Left lung (tissue), 10 donors: ENCODE data around the gene CTAGE4. TPM values are rescaled to one million over a fixed set of nuclear protein-coding genes. Genes with fewer than 3 reads are reported as not detected.
"Not testable (repeated sequence)": the region's sequence is repeated elsewhere in the genome, so short reads cannot be mapped to it uniquely, and the experiment has no call there.

Source experiments
- ATAC-seq: fragments of 200-7000 bp; cut with Tn5 transposase; one replicate; pipeline ENCODE4 v1.9.1; 2020; ENCODE audit warnings: moderate library complexity
- DNase-seq, 4 donors: peaks; one replicate each; pipeline ENCODE4 v3.0.0-alpha.2; 2013 to 2020
- H3K27ac ChIP-seq, 2 donors: fragments of 200-600 bp; sonication (generic) in 1 of 2; one replicate each; pipeline versions ENCODE4 v1.5.0 to v1.8.0; 2020 to 2021
- H3K27me3 ChIP-seq, 2 donors: fragments of 200-600 bp; sonication (generic) in 1 of 2; one replicate each; pipeline versions ENCODE4 v1.5.0 to v1.8.0; 2020 to 2021
- H3K36me3 ChIP-seq, 2 donors: fragments of 200-600 bp; sonication (generic) in 1 of 2; one replicate each; pipeline versions ENCODE4 v1.5.0 to v1.8.0; 2020 to 2021
- H3K4me1 ChIP-seq, 2 donors: fragments of 200-600 bp; one replicate each; pipeline ENCODE4 v1.8.0; 2021
- H3K4me3 ChIP-seq, 2 donors: fragments of 200-600 bp; sonication (generic) in 1 of 2; one replicate each; pipeline versions ENCODE4 v1.5.0 to v1.8.0; 2020 to 2021; ENCODE audit warnings: mild to moderate bottlenecking in 1 of 2
- H3K9me3 ChIP-seq, 2 donors: fragments of 200-600 bp; sonication (generic) in 1 of 2; one replicate each; pipeline versions ENCODE4 v1.5.0 to v1.8.0; 2020 to 2021
- intact Hi-C, 2 donors: fragments of 100-400 bp; cut with DNase I; formaldehyde crosslinking; loops; one replicate each; pipeline versions ENCODE4 v1.11.2 to v1.14.2; 2022
- polyA plus RNA-seq, 6 donors: library from polyadenylated mRNA; unstranded; fragments of 120-200 nt; gene quantifications; one replicate each; pipeline ENCODE4 v1.2.1, GENCODE V29; 2013; ENCODE audit not compliant: insufficient read length in 6 of 6
- total RNA-seq, 2 donors: library from RNA; stranded (reverse); fragmentation: NEBNext Ultra II Directional; extraction: Animal tissue kit (Norgen Biotek cat#: 25700); gene quantifications; one replicate each; pipeline ENCODE4 v1.2.1, GENCODE V29; 2021
- TF ChIP-seq, protein P1 (sequence below), 2 donors: fragments of 200-600 bp; sonication (generic) in 1 of 2; IDR thresholded peaks; one replicate each; pipeline versions ENCODE4 v1.5.0 to v1.8.0; 2021; ENCODE audit warnings: antibody characterized with exemption in 2 of 2
- donor health status: DM: no; HTN: yes; CAD: no.
- donor health status: DM: no; HTN: no; CAD: no.

Gene CTAGE4
- total and polyA plus RNA-seq, 8 donors, result 1.7 to 19.5 (median 5.5) TPM

DNA sequence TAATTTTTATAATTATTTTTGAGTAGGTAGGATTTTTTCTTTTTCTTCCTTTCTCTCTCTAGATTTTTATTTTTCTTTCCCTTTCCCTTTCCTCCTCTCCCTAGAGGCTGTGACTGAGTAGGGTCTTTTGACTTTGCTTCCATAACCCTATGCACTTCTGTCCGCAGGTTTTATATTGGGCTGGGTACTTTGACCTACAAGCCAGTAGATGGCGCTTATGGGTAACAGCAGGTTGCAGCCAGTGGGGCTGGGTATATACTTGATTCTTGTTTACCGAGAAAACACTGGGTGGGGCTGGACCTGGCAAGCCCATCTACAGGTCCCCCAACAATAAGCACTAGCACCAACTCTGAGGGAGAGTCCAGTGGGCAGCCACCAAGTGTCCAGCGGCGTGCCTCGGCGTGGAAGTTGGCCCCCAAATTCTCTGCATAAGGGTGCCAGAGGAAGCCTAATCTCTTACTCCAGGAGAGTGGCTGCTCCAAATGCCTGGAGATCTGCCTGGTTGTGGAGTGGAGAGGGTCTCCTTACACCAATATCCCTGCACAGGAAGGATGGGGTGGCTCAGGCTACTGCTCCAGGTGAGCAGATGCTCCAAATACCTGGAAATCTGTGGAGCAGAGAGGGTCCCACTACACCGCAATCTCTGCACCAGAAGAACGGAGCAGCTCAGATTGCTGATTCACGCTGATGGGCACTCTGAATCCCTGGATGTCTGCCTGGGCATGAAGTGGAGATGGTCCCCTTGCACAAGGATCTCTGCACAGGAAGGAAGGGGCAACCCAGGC is 4.7 kb upstream of the CTAGE4 start:
- TF ChIP-seq, protein P1, sequence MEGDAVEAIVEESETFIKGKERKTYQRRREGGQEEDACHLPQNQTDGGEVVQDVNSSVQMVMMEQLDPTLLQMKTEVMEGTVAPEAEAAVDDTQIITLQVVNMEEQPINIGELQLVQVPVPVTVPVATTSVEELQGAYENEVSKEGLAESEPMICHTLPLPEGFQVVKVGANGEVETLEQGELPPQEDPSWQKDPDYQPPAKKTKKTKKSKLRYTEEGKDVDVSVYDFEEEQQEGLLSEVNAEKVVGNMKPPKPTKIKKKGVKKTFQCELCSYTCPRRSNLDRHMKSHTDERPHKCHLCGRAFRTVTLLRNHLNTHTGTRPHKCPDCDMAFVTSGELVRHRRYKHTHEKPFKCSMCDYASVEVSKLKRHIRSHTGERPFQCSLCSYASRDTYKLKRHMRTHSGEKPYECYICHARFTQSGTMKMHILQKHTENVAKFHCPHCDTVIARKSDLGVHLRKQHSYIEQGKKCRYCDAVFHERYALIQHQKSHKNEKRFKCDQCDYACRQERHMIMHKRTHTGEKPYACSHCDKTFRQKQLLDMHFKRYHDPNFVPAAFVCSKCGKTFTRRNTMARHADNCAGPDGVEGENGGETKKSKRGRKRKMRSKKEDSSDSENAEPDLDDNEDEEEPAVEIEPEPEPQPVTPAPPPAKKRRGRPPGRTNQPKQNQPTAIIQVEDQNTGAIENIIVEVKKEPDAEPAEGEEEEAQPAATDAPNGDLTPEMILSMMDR (IDR thresholded peaks at IDR 0.05), result peak in 1 of 2 donors; percentile 26
- H3K4me3 ChIP-seq, H3K27me3 ChIP-seq, H3K27ac ChIP-seq, intact Hi-C loops, H3K36me3 ChIP-seq, H3K9me3 ChIP-seq, H3K4me1 ChIP-seq: not testable (repeated sequence)
- peak in 1 of 4 donors; percentile 20 for DNase-seq
- ATAC-seq, result peak; percentile 82

DNA sequence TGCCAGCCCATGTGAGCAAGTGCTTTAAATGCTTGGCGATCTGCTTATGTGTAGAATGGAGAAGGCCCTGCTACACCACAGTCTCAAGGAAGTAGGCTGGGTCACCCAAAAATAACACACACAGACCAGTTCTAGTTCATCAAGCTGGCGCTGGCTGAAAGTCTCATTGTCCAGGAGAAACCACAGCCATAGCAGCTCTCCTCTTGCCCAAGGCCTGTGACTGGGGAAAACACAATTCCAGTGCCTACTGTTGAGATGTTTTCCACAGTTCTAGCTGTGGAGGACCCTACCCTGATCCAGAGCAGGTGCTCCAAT is 4.1 kb upstream of the CTAGE4 start:
- H3K9me3 ChIP-seq, intact Hi-C loops, H3K4me1 ChIP-seq, DNase-seq, H3K4me3 ChIP-seq, H3K27ac ChIP-seq, H3K27me3 ChIP-seq, ATAC-seq, H3K36me3 ChIP-seq: not testable (repeated sequence)

DNA sequence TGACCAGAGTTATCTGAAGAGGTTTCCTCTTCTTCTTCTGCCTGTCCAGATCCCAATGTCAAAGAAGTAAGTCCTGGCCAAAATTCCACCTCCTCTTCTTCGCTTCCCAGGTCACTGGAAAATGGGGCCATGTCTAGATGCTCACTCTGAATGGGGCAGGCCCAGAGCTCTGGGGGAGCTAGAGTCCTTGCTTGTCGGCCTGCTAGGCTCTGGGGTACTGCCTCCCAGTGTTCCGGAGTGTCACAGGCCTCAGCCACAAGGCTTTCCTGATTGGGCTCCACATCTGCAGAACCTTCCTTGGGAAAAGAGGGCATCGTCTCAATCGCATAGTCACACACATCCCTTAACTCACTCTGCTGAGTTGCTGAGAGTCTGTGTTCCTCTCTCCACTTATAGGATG is 4.6 kb downstream of the CTAGE4 start:
- H3K9me3 ChIP-seq, ATAC-seq, DNase-seq, H3K4me3 ChIP-seq, H3K27ac ChIP-seq, H3K4me1 ChIP-seq, intact Hi-C loops, H3K36me3 ChIP-seq, H3K27me3 ChIP-seq: not testable (repeated sequence)

DNA sequence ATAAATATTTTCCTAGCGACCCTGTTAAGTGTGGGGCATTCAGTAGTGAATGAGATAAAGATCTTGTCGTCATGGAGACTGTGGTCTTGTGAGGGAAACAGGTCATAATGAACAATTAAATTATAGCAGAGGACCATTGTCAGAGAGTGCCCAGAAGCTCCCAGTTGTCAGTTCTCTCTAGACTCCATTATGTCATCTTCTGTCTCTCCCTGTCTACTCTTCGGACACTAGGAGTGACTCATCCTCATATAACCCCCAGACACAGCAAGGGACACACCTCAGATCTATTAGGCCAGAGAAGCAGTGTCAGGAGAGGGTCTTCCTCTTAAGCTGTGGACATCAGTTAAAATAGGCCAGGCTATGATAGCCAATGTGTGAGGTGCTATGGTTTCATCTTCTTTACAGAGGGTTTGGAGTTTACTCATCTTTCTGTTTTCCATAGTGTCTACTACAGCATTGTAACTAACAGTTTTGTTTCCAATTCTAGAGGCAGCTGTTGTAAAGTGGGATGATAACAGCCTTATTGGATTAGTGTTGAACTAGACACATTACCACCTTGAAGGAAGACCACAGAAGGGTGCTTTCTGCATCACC is 5.4 kb downstream of the CTAGE4 start:
- H3K9me3 ChIP-seq, intact Hi-C loops, ATAC-seq, H3K36me3 ChIP-seq, H3K27me3 ChIP-seq, H3K27ac ChIP-seq, H3K4me1 ChIP-seq, H3K4me3 ChIP-seq, DNase-seq: not testable (repeated sequence)

DNA sequence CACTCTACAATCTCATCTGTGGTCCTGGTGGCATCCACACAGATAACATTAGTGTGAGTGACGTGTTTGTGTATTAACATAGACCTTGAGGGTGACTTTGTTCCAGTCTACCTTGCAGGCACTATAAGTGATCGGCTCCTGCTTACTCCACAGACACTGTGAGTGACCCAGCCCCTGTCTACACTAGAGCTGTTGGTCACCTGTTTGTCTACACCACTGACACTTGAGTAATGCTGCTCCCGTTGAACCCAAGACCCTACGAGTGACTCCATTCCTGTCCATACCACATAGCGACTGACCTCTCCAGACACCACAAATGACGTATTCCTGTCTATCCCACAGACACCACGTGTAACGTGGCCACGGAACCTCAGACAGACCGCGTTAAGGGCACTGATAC is 10.5 kb downstream of the CTAGE4 start:
- ATAC-seq, DNase-seq, H3K4me1 ChIP-seq, H3K27me3 ChIP-seq, H3K36me3 ChIP-seq, H3K9me3 ChIP-seq, intact Hi-C loops, H3K4me3 ChIP-seq, H3K27ac ChIP-seq: not testable (repeated sequence)

DNA sequence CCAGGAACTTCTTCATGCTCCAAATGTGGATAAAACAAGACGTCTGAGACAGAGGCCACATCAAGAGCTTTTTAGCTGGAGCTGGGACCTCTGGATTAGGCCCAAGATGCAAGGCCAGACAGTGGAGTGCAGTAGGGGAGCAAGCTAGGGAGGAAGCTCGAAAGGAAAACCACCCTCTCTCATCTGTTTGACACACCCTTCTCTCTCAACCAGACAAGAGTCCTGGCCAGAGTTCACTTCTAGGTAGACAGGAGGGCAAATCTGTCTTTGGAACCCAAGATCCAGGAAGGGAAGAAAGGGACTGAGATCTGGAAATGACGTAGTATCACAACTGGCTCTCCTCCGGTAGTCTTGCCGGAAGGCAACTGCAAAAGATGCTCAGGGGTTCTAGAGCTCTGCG is 11.2 kb downstream of the CTAGE4 start:
- H3K27ac ChIP-seq, H3K27me3 ChIP-seq, DNase-seq, intact Hi-C loops, H3K9me3 ChIP-seq, H3K36me3 ChIP-seq, H3K4me3 ChIP-seq, H3K4me1 ChIP-seq: not testable (repeated sequence)
- peak; percentile 4 for ATAC-seq

DNA sequence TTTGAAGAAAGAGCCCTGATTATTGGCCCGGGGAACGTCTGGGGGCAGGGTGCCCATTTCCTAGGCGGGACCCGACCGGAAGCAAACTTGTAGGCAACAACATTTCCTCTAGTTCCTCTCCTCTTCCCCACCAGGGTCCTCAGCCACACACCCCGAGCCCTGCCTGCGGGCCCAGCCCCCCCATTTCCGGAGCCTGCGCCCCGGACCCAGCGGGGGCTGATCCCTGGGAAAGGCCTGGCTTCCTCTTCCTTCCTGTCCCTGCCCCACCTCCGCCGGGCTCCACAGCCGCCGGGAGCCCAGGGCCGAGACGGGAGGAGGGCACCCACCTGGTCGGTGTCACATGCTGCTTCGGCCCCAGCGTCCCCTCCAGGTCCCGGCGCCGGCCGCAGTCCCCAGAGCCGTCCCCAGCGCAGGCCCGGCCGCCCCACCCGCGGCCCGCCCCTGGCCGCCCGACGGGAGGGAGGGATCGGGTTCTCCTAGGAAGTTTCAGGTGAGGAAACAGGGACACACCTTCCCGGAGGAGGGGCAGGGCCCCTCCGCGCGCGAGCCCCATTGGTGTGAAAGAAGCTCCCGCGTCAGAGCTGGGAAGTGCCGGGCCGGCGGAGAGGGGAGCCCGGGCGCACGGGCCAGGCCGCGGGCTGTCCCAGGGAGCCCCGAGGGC is 12.1 kb downstream of the CTAGE4 start, which contains the start of gene ARHGEF35:
ARHGEF35 (minus strand) TSS at position 622 of the 661 bp plus-strand sequence. CDS start 7,450 bp downstream, outside the sequence.
- intact Hi-C loops, H3K9me3 ChIP-seq, H3K36me3 ChIP-seq, H3K27ac ChIP-seq, DNase-seq, H3K27me3 ChIP-seq, H3K4me3 ChIP-seq, H3K4me1 ChIP-seq: not testable (repeated sequence)
- peak; percentile 97 for ATAC-seq

DNA sequence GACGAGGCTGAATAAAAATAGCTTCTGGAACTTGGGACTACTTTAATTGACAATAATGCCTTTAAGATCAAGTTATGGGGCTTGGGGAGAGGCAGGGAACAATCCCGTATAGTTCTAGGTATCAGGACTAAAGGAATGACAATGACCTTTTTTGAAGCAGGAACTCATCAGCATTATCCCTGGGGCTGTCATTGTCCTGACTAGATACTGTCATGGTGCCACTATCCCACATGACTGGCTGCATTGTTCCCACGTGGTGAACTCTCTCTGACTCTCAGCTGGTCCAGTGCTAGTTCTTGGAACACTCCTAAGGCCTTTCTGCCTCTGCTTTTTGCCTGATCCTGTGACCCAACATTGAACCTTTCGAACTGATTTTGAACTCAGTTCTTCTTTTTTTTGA is 15.7 kb downstream of the CTAGE4 start:
- not testable (repeated sequence) for H3K36me3 ChIP-seq

DNA sequence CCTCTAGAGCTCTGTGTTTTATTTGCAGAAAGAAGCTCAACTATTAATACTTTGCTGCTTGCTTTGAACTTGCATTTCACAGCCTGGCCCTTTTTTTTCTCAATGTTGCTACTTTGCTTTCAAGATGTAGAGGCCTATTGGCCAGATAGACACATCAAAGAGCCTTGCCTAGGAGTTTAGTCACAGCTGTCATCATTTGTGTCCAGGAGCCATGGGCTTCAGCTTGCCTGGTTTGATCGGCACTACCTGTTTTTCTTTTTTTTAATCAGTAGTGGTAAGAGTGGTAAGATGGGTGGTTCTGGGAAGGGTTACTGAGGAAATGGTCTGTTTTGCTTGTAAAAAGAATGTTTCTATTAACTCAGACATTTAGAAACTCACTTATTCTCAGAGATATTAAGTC is 18.7 kb downstream of the CTAGE4 start:
- intact Hi-C loops, ATAC-seq, H3K9me3 ChIP-seq, H3K36me3 ChIP-seq, H3K4me1 ChIP-seq, H3K27ac ChIP-seq, DNase-seq, H3K27me3 ChIP-seq, H3K4me3 ChIP-seq: not testable (repeated sequence)

More for the DNA sequence above, 15.7 kb downstream of the CTAGE4 start:
- H3K9me3 ChIP-seq, intact Hi-C loops, H3K4me3 ChIP-seq, H3K27ac ChIP-seq, H3K27me3 ChIP-seq, H3K4me1 ChIP-seq, ATAC-seq, DNase-seq: not testable (repeated sequence)

DNA sequence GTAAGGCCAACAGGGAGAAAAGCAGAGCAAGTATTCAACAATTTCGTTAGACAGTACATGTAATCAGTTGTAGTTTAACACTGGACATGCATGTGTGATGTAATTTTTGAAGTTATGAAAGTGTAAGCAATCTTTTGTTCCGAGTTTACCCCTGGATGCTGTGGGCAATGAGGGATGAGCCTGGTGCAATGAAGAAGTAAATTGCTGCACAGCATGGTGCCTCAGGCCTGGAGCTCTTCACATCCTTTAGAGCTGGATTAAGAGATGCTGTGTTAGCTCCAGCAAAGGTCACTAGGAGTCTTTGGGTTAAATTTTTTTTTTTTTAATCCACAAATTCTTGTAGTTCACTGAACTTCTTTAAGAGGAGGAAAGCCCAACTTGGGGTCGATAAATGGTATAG is 19.8 kb downstream of the CTAGE4 start:
- H3K9me3 ChIP-seq, H3K36me3 ChIP-seq, H3K27ac ChIP-seq, intact Hi-C loops, H3K27me3 ChIP-seq, H3K4me1 ChIP-seq, H3K4me3 ChIP-seq, DNase-seq, ATAC-seq: not testable (repeated sequence)

DNA sequence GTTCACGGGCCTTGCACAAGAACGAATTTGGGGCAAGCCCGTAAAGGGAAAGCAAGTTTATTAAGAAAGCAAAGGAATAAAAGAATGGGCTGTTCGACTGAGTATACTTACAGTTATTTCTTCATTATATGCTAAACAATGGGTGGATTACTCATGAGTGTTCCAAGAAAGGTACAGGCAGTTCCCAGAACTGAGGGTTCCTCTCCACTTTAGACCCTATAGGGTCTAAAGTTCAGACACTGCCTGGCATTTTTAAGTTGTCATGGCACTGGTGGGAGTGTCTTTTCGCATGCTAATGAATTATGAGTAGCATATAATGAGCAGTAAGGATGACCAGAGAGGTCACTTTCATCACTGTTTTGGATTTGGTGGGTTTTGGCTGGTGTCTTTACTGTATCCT is 22.0 kb downstream of the CTAGE4 start:
- H3K9me3 ChIP-seq, ATAC-seq, H3K36me3 ChIP-seq, H3K27me3 ChIP-seq, DNase-seq, H3K4me1 ChIP-seq, intact Hi-C loops, H3K4me3 ChIP-seq, H3K27ac ChIP-seq: not testable (repeated sequence)

DNA sequence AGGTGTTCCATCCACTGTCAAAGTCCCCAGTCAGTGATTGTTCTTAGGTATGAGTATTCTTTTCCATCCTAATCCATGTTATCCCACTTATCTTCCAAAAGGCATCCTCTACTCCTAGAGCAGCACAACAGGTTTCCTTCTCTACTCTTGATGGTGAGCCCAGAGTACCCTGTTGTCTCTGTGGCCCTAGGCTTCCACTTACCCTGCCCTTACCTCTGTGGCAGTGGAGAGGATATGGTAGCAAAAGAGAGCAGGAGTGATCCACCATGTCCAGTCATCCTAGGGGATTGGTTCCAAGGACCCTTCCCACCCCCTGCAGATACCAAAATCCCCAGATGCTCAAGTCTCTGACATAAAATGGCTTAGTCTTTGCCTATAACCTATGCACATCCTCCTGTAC is 33.9 kb downstream of the CTAGE4 start:
- intact Hi-C loops, H3K27ac ChIP-seq, H3K27me3 ChIP-seq, H3K4me3 ChIP-seq, ATAC-seq, DNase-seq, H3K9me3 ChIP-seq, H3K4me1 ChIP-seq, H3K36me3 ChIP-seq: not testable (repeated sequence)
